ENCODE data around the gene GPC3. TPM values are rescaled to one million over a fixed set of nuclear protein-coding genes. Genes with fewer than 3 reads are reported as not detected.

Gene GPC3
- total RNA-seq, 1 donor from 2014 or later: 30.4 TPM

DNA sequence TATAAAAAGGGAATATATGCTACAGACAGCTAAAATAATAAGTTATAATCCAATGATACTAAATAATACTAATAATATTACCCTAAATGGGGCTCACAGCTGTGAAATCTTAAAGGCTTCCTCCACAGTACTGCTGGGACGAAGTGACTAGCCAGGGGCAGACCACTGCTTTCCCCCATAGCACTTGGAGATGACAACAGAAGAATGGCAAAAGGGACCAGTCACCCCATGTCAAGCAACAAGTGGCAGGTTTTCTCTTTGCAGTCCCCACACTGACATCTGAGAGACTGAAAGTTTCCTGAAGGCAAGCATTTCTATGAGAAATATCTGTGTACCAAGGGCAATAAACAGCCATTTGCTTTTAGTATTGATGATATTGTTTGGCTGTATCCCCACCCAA, 396.6 kb downstream of the GPC3 start:
- H3K4me1 Mint-ChIP-seq: no peaks in the 10 kb centered on the region

DNA sequence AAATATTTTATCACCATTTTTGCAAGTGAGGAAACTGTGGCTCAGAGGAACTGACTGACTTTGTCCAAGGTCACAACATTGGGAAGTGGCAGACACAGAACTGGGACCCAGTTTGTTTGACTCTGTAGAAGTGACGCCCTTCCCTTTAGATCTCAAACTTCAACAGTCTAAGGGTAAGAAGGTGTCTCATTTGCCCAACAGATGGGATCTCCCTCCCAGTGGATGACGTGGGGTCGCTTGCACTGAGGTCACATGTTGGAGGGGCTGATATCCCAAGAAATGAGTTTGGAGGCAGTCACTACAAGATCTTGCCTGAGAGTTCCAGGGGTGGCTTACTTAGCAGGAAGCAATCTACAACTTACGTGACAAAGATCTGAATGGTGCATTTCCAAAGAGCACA, 397.6 kb downstream of the GPC3 start:
- Mint-ChIP-seq H3K27ac (ENCODE audit: unreplicated experiment) (no peak overlapping the region), H3K4me3 (no peak overlapping the region), H3K27me3 (ENCODE audit: low read depth) (no peaks in the 10 kb centered on the region), H3K4me1 (no peaks in the 10 kb centered on the region), H3K9me3 (no peaks in the 10 kb centered on the region), H3K36me3 (ENCODE audit: low read depth) (no peaks in the 10 kb centered on the region)
- DNase-seq (ENCODE audit: low read depth, low spot score): no peak
- TF ChIP-seq, protein P1, sequence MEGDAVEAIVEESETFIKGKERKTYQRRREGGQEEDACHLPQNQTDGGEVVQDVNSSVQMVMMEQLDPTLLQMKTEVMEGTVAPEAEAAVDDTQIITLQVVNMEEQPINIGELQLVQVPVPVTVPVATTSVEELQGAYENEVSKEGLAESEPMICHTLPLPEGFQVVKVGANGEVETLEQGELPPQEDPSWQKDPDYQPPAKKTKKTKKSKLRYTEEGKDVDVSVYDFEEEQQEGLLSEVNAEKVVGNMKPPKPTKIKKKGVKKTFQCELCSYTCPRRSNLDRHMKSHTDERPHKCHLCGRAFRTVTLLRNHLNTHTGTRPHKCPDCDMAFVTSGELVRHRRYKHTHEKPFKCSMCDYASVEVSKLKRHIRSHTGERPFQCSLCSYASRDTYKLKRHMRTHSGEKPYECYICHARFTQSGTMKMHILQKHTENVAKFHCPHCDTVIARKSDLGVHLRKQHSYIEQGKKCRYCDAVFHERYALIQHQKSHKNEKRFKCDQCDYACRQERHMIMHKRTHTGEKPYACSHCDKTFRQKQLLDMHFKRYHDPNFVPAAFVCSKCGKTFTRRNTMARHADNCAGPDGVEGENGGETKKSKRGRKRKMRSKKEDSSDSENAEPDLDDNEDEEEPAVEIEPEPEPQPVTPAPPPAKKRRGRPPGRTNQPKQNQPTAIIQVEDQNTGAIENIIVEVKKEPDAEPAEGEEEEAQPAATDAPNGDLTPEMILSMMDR (conservative IDR thresholded peaks at IDR 0.05): no peak

More for the DNA sequence above, 396.6 kb downstream of the GPC3 start:
- H3K9me3 Mint-ChIP-seq: no peaks in the 10 kb centered on the region
- H3K36me3 Mint-ChIP-seq (ENCODE audit: low read depth): no peaks in the 10 kb centered on the region
- H3K27me3 Mint-ChIP-seq (ENCODE audit: low read depth): no peaks in the 10 kb centered on the region
- TF ChIP-seq, protein P1 (conservative IDR thresholded peaks at IDR 0.05): no peak
- no peak overlapping the region for H3K4me3 Mint-ChIP-seq
- DNase-seq (ENCODE audit: low read depth, low spot score): no peak
- H3K27ac Mint-ChIP-seq (ENCODE audit: unreplicated experiment): no peak overlapping the region

DNA sequence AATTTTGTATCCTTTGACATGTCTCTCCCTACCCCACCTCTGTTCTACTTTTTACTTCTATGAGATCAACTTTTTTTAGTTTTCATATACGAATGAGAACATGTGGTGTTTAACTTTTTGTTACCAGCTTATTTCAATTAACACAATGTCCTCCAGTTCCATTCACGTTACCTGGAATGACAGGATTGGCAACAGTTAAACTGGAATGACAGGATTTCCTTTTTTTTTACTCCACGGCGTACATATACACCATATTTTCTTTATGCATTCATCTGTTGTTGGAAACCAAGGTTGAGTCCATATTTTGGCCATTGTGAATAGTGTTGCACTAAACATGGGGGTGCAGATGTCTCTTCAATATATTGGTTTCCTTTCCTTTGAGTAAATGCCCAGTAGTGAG, 398.3 kb downstream of the GPC3 start:
- H3K4me1 Mint-ChIP-seq: no peaks in the 10 kb centered on the region
- H3K36me3 Mint-ChIP-seq (ENCODE audit: low read depth): no peaks in the 10 kb centered on the region
- H3K27me3 Mint-ChIP-seq (ENCODE audit: low read depth): no peaks in the 10 kb centered on the region
- no peak overlapping the region for H3K27ac Mint-ChIP-seq (ENCODE audit: unreplicated experiment)
- no peak for DNase-seq (ENCODE audit: low read depth, low spot score)
- TF ChIP-seq, protein P1 (conservative IDR thresholded peaks at IDR 0.05): no peak
- no peaks in the 10 kb centered on the region for H3K9me3 Mint-ChIP-seq
- H3K4me3 Mint-ChIP-seq: no peak overlapping the region

DNA sequence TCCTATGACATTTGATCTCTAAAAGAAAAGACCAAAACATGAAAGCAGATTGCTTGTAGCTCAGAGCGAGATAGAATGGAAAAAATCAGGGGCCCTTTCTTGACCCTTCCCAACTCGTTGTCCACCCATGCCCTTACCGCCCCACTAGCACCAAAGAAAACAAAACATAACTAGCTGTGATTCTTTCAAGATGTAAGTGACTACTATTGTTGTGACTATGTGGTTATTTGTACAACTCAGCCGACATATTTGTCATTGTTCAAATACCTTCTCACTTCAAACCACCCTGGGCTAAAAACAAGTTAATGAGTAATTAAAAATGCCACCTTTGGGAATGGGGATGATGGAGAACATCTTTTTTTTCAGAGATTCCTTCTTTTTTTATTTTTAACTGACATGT, 399.0 kb downstream of the GPC3 start:
- Mint-ChIP-seq H3K4me1 (no peaks in the 10 kb centered on the region), H3K27ac (ENCODE audit: unreplicated experiment) (no peak overlapping the region)

DNA sequence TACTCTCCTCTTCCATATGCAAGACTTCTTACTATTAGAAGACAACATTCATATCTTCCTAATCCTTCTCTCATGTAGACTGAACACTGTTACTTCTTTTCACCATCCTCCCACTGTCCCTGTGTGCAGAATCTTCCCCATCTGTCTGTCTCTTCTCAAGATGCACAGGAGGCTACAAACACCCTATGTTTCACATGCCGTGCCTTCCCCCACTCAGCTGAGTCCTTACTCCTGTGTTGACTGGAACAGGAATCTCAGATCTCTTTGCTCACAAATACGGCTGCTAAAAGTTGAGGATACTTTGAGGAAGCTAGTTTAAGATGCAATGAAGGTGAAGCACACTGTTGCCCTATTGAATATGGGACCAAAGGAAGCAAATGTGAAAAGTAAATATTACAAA, 401.6 kb downstream of the GPC3 start:
- Mint-ChIP-seq H3K4me1 (no peaks in the 10 kb centered on the region), H3K36me3 (ENCODE audit: low read depth) (no peaks in the 10 kb centered on the region), H3K27ac (ENCODE audit: unreplicated experiment) (no peak overlapping the region), H3K9me3 (no peaks in the 10 kb centered on the region), H3K4me3 (no peak overlapping the region), H3K27me3 (ENCODE audit: low read depth) (no peaks in the 10 kb centered on the region)
- no peak for DNase-seq (ENCODE audit: low read depth, low spot score)
- TF ChIP-seq, protein P1 (conservative IDR thresholded peaks at IDR 0.05): no peak

More for the DNA sequence above, 399.0 kb downstream of the GPC3 start:
- H3K36me3 Mint-ChIP-seq (ENCODE audit: low read depth): no peaks in the 10 kb centered on the region
- H3K4me3 Mint-ChIP-seq: no peak overlapping the region
- no peaks in the 10 kb centered on the region for H3K9me3 Mint-ChIP-seq
- DNase-seq (ENCODE audit: low read depth, low spot score): no peak
- H3K27me3 Mint-ChIP-seq (ENCODE audit: low read depth): no peaks in the 10 kb centered on the region
- TF ChIP-seq, protein P1 (conservative IDR thresholded peaks at IDR 0.05): no peak

DNA sequence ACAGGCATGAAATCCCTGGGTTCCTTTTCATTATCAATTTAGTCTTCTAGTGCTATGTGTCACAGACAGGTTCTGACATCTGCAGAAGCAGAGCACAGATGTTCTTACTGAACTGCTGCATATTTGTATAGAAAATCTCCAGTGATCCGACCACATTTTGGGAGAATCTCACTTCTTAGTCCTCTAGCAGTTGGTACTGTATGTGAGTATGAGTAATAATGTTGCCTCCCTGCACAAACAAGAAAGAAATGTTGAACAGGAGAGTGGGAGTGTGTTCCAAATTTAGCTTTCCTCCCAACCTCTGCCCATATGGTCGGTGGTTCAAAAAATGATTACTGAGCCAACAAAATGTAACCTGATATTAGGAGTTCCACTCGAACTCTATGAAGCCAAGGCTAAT, 404.8 kb downstream of the GPC3 start:
- H3K9me3 Mint-ChIP-seq: no peaks in the 10 kb centered on the region
- no peak overlapping the region for H3K4me3 Mint-ChIP-seq
- TF ChIP-seq, protein P1 (conservative IDR thresholded peaks at IDR 0.05): no peak
- no peaks in the 10 kb centered on the region for H3K4me1 Mint-ChIP-seq
- DNase-seq (ENCODE audit: low read depth, low spot score): no peak
- no peak overlapping the region for H3K27ac Mint-ChIP-seq (ENCODE audit: unreplicated experiment)
- no peaks in the 10 kb centered on the region for H3K27me3 Mint-ChIP-seq (ENCODE audit: low read depth)
- no peaks in the 10 kb centered on the region for H3K36me3 Mint-ChIP-seq (ENCODE audit: low read depth)
